HG03064 (cell line): ENCODE results near the gene PHOX2B.
"Not testable (repeated sequence)": the region's sequence is repeated elsewhere in the genome, so short reads cannot be mapped to it uniquely, and the experiment has no call there.

ENCODE experiments used
- ATAC-seq: cut with Tn5 transposase; IDR thresholded peaks from one replicate; pipeline ENCODE4 v1.9.1; 2021; ENCODE audit warnings: low read depth; ENCODE audit not compliant: unreplicated experiment

The PHOX2B gene

GRCh38 chr4:41749631-41750039 is 1.1 kb upstream of the PHOX2B start:
- no peak for ATAC-seq

GRCh38 chr4:41748074-41748570 is 403 bp downstream of the PHOX2B start:
- ATAC-seq: no peak

GRCh38 chr4:41747230-41748055 is 1.1 kb downstream of the PHOX2B start:
- no peak for ATAC-seq

GRCh38 chr4:41746440-41747229 is 1.9 kb downstream of the PHOX2B start:
- no peak for ATAC-seq

- no peak for ATAC-seq
Observed at GRCh38 chr4:41746025-41746439, 2.5 kb downstream of the PHOX2B start.

GRCh38 chr4:41745292-41746024 is 3.1 kb downstream of the PHOX2B start:
- no peak for ATAC-seq

GRCh38 chr4:41744572-41745291 is 3.8 kb downstream of the PHOX2B start:
- ATAC-seq: no peak

GRCh38 chr4:41741354-41741753 is 7.2 kb downstream of the PHOX2B start:
- no peak for ATAC-seq

GRCh38 chr4:41737491-41737890 is 11.0 kb downstream of the PHOX2B start:
- not testable (repeated sequence) for ATAC-seq

- no peak for ATAC-seq
Observed at GRCh38 chr4:41734371-41734770, 14.2 kb downstream of the PHOX2B start.

- no peak for ATAC-seq
Observed at GRCh38 chr4:41731569-41732126, 16.9 kb downstream of the PHOX2B start.

- ATAC-seq: no peak
Observed at GRCh38 chr4:41728573-41728913, 20.0 kb downstream of the PHOX2B start.

- ATAC-seq: no peak
Observed at GRCh38 chr4:41727861-41728572, 20.5 kb downstream of the PHOX2B start.

- no peak for ATAC-seq
Observed at GRCh38 chr4:41725254-41725653, 23.3 kb downstream of the PHOX2B start.

GRCh38 chr4:41723286-41723685 is 25.2 kb downstream of the PHOX2B start:
- ATAC-seq: no peak

GRCh38 chr4:41722181-41722580 is 26.3 kb downstream of the PHOX2B start:
- no peak for ATAC-seq

GRCh38 chr4:41719417-41719816 is 29.1 kb downstream of the PHOX2B start:
- ATAC-seq: no peak

- no peak for ATAC-seq
Observed at GRCh38 chr4:41718907-41719306, 29.6 kb downstream of the PHOX2B start.

- ATAC-seq: no peak
Observed at GRCh38 chr4:41715155-41715554, 33.4 kb downstream of the PHOX2B start.
